ENCODE data around the gene ARID5B. TPM values are rescaled to one million over a fixed set of nuclear protein-coding genes. Genes with fewer than 3 reads are reported as not detected.

ARID5B gene
- total and polyA plus RNA-seq, 2 experiments from 2014 or later = 1.3 to 1.6 TPM

DNA sequence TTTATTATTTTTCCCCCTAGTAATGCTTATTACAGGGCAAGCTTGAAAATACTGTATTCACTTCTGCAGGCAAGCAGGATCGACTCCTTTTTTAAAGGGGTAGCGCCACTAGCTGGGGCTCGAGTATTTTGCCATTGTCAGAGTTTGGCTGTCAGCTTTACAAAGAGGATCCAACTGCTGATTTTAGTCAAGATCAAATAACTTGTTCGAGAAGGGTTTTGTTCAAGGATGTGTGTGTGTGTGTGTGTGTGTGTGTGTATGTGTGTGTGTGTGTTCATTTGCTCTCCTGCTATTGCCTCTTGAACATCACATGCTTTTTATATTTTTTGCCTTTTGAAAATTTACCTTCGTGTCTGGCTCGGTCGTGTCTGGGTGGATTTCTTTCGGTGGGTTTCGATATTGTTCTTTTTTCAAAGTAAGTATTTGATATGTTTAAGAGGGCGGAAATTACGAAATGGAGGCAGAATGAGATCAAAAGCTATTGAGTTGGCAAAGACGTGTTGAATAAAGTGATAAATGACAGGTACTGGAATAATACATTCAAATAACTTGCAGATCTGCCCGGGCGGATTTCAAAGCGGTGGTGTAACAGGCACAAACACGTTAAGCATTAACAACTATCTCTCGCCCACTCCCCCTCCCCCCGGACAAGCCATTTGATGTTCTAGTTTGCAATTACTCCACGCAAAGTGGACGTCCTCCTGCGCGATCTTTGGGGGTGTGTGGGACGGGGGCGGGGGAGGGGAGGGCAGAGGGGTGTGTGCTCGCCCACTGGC lies 1.1 kb downstream of the ARID5B start:
- no peak overlapping the region for H3K27ac ChIP-seq (ENCODE audit: low read depth)
- H3K79me2 ChIP-seq (replicated peaks; ENCODE audit: insufficient read depth) = no peaks in the 10 kb centered on the region; the same call in 1 of the 2 replicates
- DNase-seq (ENCODE audit: low spot score) (peak; percentile 64), ATAC-seq (peak; percentile 24)
- H3K27ac Mint-ChIP-seq = no peak overlapping the region
- peaks cover 43% of the 10 kb centered on the region for H3K27me3 Mint-ChIP-seq (ENCODE audit: insufficient read depth, low read depth, poor library complexity)
- H3K4me3 Mint-ChIP-seq = peak overlapping the region; percentile 93
- peaks cover 43% of the 10 kb centered on the region for H3K27me3 ChIP-seq (ENCODE audit: insufficient read depth)
- no peaks in the 10 kb centered on the region for H3F3A ChIP-seq (replicated peaks; ENCODE audit: low read depth)
- H2AFZ ChIP-seq = no peak overlapping the region
- peaks cover 31% of the 10 kb centered on the region for H3K4me1 ChIP-seq (ENCODE audit: insufficient read depth)
- peak overlapping the region; percentile 99 for H3K4me2 ChIP-seq
- TF ChIP-seq, protein P1, sequence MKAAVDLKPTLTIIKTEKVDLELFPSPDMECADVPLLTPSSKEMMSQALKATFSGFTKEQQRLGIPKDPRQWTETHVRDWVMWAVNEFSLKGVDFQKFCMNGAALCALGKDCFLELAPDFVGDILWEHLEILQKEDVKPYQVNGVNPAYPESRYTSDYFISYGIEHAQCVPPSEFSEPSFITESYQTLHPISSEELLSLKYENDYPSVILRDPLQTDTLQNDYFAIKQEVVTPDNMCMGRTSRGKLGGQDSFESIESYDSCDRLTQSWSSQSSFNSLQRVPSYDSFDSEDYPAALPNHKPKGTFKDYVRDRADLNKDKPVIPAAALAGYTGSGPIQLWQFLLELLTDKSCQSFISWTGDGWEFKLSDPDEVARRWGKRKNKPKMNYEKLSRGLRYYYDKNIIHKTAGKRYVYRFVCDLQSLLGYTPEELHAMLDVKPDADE (IDR thresholded peaks at IDR 0.05) = no peak
- TF ChIP-seq, protein P2, sequence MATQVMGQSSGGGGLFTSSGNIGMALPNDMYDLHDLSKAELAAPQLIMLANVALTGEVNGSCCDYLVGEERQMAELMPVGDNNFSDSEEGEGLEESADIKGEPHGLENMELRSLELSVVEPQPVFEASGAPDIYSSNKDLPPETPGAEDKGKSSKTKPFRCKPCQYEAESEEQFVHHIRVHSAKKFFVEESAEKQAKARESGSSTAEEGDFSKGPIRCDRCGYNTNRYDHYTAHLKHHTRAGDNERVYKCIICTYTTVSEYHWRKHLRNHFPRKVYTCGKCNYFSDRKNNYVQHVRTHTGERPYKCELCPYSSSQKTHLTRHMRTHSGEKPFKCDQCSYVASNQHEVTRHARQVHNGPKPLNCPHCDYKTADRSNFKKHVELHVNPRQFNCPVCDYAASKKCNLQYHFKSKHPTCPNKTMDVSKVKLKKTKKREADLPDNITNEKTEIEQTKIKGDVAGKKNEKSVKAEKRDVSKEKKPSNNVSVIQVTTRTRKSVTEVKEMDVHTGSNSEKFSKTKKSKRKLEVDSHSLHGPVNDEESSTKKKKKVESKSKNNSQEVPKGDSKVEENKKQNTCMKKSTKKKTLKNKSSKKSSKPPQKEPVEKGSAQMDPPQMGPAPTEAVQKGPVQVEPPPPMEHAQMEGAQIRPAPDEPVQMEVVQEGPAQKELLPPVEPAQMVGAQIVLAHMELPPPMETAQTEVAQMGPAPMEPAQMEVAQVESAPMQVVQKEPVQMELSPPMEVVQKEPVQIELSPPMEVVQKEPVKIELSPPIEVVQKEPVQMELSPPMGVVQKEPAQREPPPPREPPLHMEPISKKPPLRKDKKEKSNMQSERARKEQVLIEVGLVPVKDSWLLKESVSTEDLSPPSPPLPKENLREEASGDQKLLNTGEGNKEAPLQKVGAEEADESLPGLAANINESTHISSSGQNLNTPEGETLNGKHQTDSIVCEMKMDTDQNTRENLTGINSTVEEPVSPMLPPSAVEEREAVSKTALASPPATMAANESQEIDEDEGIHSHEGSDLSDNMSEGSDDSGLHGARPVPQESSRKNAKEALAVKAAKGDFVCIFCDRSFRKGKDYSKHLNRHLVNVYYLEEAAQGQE (IDR thresholded peaks at IDR 0.05; ENCODE audit: unreplicated experiment) = no peak
- no peak for TF ChIP-seq EZH2phosphoT487 (IDR thresholded peaks at IDR 0.05; ENCODE audit: unreplicated experiment)
- no peak for TF ChIP-seq NANOG (IDR thresholded peaks at IDR 0.05; ENCODE audit: borderline replicate concordance)
- TF ChIP-seq, protein P3, sequence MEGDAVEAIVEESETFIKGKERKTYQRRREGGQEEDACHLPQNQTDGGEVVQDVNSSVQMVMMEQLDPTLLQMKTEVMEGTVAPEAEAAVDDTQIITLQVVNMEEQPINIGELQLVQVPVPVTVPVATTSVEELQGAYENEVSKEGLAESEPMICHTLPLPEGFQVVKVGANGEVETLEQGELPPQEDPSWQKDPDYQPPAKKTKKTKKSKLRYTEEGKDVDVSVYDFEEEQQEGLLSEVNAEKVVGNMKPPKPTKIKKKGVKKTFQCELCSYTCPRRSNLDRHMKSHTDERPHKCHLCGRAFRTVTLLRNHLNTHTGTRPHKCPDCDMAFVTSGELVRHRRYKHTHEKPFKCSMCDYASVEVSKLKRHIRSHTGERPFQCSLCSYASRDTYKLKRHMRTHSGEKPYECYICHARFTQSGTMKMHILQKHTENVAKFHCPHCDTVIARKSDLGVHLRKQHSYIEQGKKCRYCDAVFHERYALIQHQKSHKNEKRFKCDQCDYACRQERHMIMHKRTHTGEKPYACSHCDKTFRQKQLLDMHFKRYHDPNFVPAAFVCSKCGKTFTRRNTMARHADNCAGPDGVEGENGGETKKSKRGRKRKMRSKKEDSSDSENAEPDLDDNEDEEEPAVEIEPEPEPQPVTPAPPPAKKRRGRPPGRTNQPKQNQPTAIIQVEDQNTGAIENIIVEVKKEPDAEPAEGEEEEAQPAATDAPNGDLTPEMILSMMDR (conservative IDR thresholded peaks at IDR 0.05; ENCODE audit: low read depth in 2 of 2) = peak in 1 of 2 experiments; percentile 39; a peak in 2 of 4 replicates
- no peaks in the 10 kb centered on the region for H3K9me2 ChIP-seq (ENCODE audit: insufficient read depth)
- no peaks in the 10 kb centered on the region; the same call in 2 of the 3 replicates for H3K36me3 Mint-ChIP-seq (ENCODE audit: low read depth)
- H3K4me3 ChIP-seq = peak overlapping the region; percentile 76
- H3K4me1 Mint-ChIP-seq = peaks cover 38% of the 10 kb centered on the region
- no peaks in the 10 kb centered on the region for H4K20me1 ChIP-seq (replicated peaks; ENCODE audit: insufficient read depth)
- no peaks in the 10 kb centered on the region for H3K9me3 Mint-ChIP-seq
- no peaks in the 10 kb centered on the region for H3K36me3 ChIP-seq (ENCODE audit: insufficient read depth)

DNA sequence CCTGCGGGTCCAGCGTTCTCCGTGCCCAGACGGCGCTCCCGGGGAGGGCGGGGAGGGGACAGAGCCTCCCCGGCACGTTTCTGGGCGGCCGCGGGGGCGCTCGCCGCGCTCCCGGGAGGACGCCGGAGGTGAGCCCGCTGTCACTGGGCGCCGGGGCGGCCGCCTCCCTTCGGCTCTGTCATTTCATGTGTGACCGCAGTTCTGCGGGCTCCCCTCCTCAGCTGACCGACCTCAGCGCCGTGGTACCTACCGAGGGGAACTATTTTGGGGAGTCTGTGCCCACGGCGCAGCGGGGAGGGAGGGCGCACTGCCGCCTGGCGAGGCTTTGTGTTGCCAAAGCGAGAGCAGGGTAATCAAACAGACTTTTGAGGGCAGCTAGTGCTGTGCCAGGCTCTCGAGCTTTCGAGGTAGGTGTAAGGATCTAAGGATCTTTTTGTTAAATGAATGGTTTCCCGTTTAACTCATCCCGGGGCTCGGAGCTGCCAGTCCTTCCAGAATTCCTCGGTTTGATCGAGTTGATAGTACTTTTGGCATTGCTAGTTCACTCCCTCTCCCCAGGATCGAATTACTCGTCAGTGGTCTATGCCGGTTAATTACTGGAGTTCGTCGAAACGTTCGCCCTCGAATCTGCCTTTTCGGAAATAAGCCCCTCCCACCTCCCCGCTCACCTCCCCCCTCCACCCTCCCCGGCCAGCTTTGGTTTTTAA lies 1.9 kb downstream of the ARID5B start:
- Mint-ChIP-seq H3K4me3 (peak overlapping the region; percentile 93), H3K4me1 (peaks cover 31% of the 10 kb centered on the region), H3K9me3 (no peaks in the 10 kb centered on the region), H3K27ac (no peak overlapping the region), H3K27me3 (ENCODE audit: insufficient read depth, low read depth, poor library complexity) (peaks cover 37% of the 10 kb centered on the region), H3K36me3 (ENCODE audit: low read depth) (no peaks in the 10 kb centered on the region; the same call in 2 of the 3 replicates)
- H3K4me1 ChIP-seq (ENCODE audit: insufficient read depth) = peaks cover 24% of the 10 kb centered on the region
- H2AFZ ChIP-seq = peak overlapping the region; percentile 96
- no peaks in the 10 kb centered on the region for H3K9me2 ChIP-seq (ENCODE audit: insufficient read depth)
- H3K27me3 ChIP-seq (ENCODE audit: insufficient read depth) = peaks cover 36% of the 10 kb centered on the region
- no peaks in the 10 kb centered on the region; the same call in 1 of the 2 replicates for H3K79me2 ChIP-seq (replicated peaks; ENCODE audit: insufficient read depth)
- H3F3A ChIP-seq (replicated peaks; ENCODE audit: low read depth) = no peaks in the 10 kb centered on the region
- H3K27ac ChIP-seq (ENCODE audit: low read depth) = no peak overlapping the region
- no peaks in the 10 kb centered on the region for H4K20me1 ChIP-seq (replicated peaks; ENCODE audit: insufficient read depth)
- peak overlapping the region; percentile 76 for H3K4me3 ChIP-seq
- H3K36me3 ChIP-seq (ENCODE audit: insufficient read depth) = no peaks in the 10 kb centered on the region
- ATAC-seq (peak; percentile 67), DNase-seq (ENCODE audit: low spot score) (peak; percentile 79)
- peak overlapping the region; percentile 99 for H3K4me2 ChIP-seq
- TF ChIP-seq, protein P2 (IDR thresholded peaks at IDR 0.05; ENCODE audit: unreplicated experiment) = no peak
- TF ChIP-seq JUNB (IDR thresholded peaks at IDR 0.05; ENCODE audit: unreplicated experiment) (no peak), EZH2phosphoT487 (IDR thresholded peaks at IDR 0.05; ENCODE audit: unreplicated experiment) (no peak), STAT1 (IDR thresholded peaks at IDR 0.05; ENCODE audit: unreplicated experiment) (no peak)
- TF ChIP-seq, protein P3 (conservative IDR thresholded peaks at IDR 0.05; ENCODE audit: low read depth in 2 of 2) = 0 out of 4 replicates have a peak, but pooled peaks have one; percentile 0 to 13

Measured in GM23338 (cell line).